ENCODE data around the gene ATP5F1A.
"Not testable (repeated sequence)": the region's sequence is repeated elsewhere in the genome, so short reads cannot be mapped to it uniquely, and the experiment has no call there.

- TF ChIP-seq, protein P1, sequence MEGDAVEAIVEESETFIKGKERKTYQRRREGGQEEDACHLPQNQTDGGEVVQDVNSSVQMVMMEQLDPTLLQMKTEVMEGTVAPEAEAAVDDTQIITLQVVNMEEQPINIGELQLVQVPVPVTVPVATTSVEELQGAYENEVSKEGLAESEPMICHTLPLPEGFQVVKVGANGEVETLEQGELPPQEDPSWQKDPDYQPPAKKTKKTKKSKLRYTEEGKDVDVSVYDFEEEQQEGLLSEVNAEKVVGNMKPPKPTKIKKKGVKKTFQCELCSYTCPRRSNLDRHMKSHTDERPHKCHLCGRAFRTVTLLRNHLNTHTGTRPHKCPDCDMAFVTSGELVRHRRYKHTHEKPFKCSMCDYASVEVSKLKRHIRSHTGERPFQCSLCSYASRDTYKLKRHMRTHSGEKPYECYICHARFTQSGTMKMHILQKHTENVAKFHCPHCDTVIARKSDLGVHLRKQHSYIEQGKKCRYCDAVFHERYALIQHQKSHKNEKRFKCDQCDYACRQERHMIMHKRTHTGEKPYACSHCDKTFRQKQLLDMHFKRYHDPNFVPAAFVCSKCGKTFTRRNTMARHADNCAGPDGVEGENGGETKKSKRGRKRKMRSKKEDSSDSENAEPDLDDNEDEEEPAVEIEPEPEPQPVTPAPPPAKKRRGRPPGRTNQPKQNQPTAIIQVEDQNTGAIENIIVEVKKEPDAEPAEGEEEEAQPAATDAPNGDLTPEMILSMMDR (conservative IDR thresholded peaks at IDR 0.05): not testable (repeated sequence)
- TF ChIP-seq ZFX (IDR thresholded peaks at IDR 0.05): not testable (repeated sequence)
Measured at GRCh38 chr18:46126625-46127024, 28.5 kb upstream of the ATP5F1A start.
